Coronary artery (tissue), 2 donors: ENCODE measurements around the gene RIF1.

Source experiments
- DNase-seq: peaks from one replicate; pipeline ENCODE4 v3.0.0-alpha.2; 2017; ENCODE audit warnings: low spot score
- H3K27ac ChIP-seq, 2 donors: fragments of 200-600 bp; sonication (generic); one replicate each; pipeline ENCODE4 v1.5.1; 2016 to 2019
- H3K4me3 ChIP-seq: fragments of 200-600 bp; sonication (generic); 2 replicates; pipeline ENCODE4 v1.5.1; 2016; ENCODE audit warnings: mild to moderate bottlenecking, moderate library complexity
- CTCF ChIP-seq: fragments of 200-600 bp; sonication (generic); IDR thresholded peaks from one replicate; pipeline ENCODE4 v1.5.1; 2019; ENCODE audit warnings: antibody characterized with exemption

Gene RIF1

GRCh38 chr2:151395509-151396374, 14.0 kb upstream of the RIF1 start:
- Histone ChIP-seq H3K27ac (no peak overlapping the region), H3K4me3 (no peak overlapping the region)
- DNase-seq = no peak
- TF ChIP-seq CTCF = no peak

GRCh38 chr2:151399981-151400380, 9.7 kb upstream of the RIF1 start:
- no peak for TF ChIP-seq CTCF
- no peak overlapping the region for H3K4me3 ChIP-seq

GRCh38 chr2:151401149-151401548, 8.6 kb upstream of the RIF1 start:
- Histone ChIP-seq H3K4me3 (no peak overlapping the region), H3K27ac (no peak overlapping the region)
- no peak for TF ChIP-seq CTCF
- DNase-seq = no peak

More at GRCh38 chr2:151399981-151400380, 9.7 kb upstream of the RIF1 start:
- no peak overlapping the region for H3K27ac ChIP-seq
- DNase-seq = no peak

GRCh38 chr2:151403914-151404313, 5.8 kb upstream of the RIF1 start:
- Histone ChIP-seq H3K4me3 (no peak overlapping the region), H3K27ac (no peak overlapping the region)
- no peak for DNase-seq
- no peak for TF ChIP-seq CTCF

- TF ChIP-seq CTCF = no peak
- DNase-seq = no peak
- H3K27ac ChIP-seq = no peak overlapping the region
- H3K4me3 ChIP-seq = no peak overlapping the region
Observed at GRCh38 chr2:151405376-151405775, 4.3 kb upstream of the RIF1 start.

GRCh38 chr2:151407281-151407680, 2.4 kb upstream of the RIF1 start:
- no peak overlapping the region for H3K4me3 ChIP-seq
- no peak overlapping the region for H3K27ac ChIP-seq
- TF ChIP-seq CTCF = no peak
- no peak for DNase-seq
